Type B pancreatic cell (in vitro differentiated cells): ENCODE measurements around the gene LRMDA. TPM values are rescaled to one million over a fixed set of nuclear protein-coding genes. Genes with fewer than 3 reads are reported as not detected.
A peak's percentile ranks its signal among the peaks of the same experiment; 100 is the strongest.

Experiments used
- DNase-seq: peaks from one replicate; pipeline ENCODE4 v3.0.0; 2021; ENCODE audit warnings: mixed read lengths; ENCODE audit not compliant: unreplicated experiment; ENCODE audit errors: extremely low spot score
- H3K27ac Mint-ChIP-seq: 2 replicates; pipeline ENCODE4 v1.8.0; 2021; ENCODE audit warnings: mild to moderate bottlenecking, mixed read lengths
- H3K27me3 Mint-ChIP-seq: 2 replicates; pipeline ENCODE4 v1.8.0; 2021; ENCODE audit warnings: mixed read lengths
- H3K36me3 Mint-ChIP-seq: 2 replicates; pipeline ENCODE4 v1.8.0; 2021; ENCODE audit warnings: mixed read lengths
- H3K4me1 Mint-ChIP-seq: one replicate; pipeline ENCODE4 v1.8.0; 2021; ENCODE audit warnings: mixed read lengths; ENCODE audit not compliant: unreplicated experiment
- H3K4me3 Mint-ChIP-seq: 2 replicates; pipeline ENCODE4 v1.8.0; 2021; ENCODE audit warnings: mild to moderate bottlenecking, mixed read lengths
- H3K9me3 Mint-ChIP-seq: 2 replicates; pipeline ENCODE4 v1.8.0; 2021; ENCODE audit warnings: mixed read lengths
- total RNA-seq: library from RNA; stranded (reverse); gene quantifications from 2 replicates; pipeline ENCODE4 v1.2.1, GENCODE V29; 2021; ENCODE audit warnings: low replicate concordance
- TF ChIP-seq, protein P1 (sequence below): fragments of 200-600 bp; sonication (generic); conservative IDR thresholded peaks from 2 replicates; pipeline ENCODE4 v1.5.0; 2021; ENCODE audit warnings: antibody characterized with exemption, mild to moderate bottlenecking

The LRMDA gene
- total RNA-seq, 1 donor from 2014 or later = 2.0 TPM

DNA sequence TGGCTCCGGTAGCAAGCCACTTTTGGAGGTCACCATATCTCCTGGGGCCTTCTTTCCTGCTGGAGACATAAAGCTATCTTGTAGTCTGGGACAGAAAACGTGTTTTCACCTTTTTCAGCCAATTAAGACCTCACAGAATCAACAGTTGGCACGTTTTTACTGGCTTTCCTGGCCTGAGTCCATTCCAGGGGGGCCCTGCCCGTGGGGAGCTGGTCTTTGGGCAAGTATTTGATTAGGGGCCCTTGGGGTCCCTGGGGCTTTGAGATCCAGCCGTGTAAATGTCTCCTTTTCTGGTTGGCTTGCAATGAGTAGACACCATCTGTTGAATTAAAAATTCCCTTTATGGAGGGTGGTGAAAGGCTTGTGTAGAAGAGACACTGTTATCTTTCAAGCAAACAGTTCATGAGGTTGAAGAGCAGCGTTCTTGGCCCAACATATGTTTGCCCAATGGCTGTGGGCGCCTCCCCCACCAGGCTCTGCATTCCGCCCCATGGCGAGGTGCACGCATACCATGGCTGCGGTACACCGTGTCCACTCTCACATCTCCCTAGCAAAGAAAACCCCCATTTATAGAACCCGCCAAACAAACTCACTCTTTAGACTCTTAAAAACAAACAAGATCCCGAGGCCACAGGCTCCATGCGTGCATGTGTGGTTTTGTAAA, 593.2 kb downstream of the LRMDA start:
- Mint-ChIP-seq H3K27ac (no peak overlapping the region), H3K27me3 (peaks cover 48% of the 10 kb centered on the region), H3K4me1 (peaks cover 23% of the 10 kb centered on the region), H3K9me3 (no peaks in the 10 kb centered on the region), H3K4me3 (no peak overlapping the region), H3K36me3 (no peaks in the 10 kb centered on the region)
- no peak for DNase-seq
- TF ChIP-seq, protein P1, sequence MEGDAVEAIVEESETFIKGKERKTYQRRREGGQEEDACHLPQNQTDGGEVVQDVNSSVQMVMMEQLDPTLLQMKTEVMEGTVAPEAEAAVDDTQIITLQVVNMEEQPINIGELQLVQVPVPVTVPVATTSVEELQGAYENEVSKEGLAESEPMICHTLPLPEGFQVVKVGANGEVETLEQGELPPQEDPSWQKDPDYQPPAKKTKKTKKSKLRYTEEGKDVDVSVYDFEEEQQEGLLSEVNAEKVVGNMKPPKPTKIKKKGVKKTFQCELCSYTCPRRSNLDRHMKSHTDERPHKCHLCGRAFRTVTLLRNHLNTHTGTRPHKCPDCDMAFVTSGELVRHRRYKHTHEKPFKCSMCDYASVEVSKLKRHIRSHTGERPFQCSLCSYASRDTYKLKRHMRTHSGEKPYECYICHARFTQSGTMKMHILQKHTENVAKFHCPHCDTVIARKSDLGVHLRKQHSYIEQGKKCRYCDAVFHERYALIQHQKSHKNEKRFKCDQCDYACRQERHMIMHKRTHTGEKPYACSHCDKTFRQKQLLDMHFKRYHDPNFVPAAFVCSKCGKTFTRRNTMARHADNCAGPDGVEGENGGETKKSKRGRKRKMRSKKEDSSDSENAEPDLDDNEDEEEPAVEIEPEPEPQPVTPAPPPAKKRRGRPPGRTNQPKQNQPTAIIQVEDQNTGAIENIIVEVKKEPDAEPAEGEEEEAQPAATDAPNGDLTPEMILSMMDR = no peak

DNA sequence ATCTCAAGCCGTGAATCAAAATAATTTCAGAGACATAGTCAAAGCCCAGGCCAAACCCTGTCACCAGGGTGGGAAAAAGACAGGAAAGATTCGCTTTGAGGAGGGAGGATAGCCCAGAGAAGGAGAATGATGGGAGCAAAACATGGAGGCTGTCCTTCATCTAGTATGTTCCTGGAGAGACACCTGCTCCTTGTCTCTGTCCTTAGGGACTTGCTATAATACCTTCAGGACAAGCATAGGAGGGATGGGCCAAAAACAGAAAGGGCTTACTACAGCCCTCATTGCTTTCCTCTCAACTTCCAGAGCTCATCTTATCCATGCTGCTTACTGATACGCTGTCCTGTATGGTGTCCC, 593.7 kb downstream of the LRMDA start:
- Mint-ChIP-seq H3K36me3 (no peaks in the 10 kb centered on the region), H3K4me3 (no peak overlapping the region), H3K27ac (no peak overlapping the region), H3K9me3 (no peaks in the 10 kb centered on the region), H3K4me1 (peaks cover 23% of the 10 kb centered on the region), H3K27me3 (peaks cover 45% of the 10 kb centered on the region)
- no peak for DNase-seq
- TF ChIP-seq, protein P1 = no peak

DNA sequence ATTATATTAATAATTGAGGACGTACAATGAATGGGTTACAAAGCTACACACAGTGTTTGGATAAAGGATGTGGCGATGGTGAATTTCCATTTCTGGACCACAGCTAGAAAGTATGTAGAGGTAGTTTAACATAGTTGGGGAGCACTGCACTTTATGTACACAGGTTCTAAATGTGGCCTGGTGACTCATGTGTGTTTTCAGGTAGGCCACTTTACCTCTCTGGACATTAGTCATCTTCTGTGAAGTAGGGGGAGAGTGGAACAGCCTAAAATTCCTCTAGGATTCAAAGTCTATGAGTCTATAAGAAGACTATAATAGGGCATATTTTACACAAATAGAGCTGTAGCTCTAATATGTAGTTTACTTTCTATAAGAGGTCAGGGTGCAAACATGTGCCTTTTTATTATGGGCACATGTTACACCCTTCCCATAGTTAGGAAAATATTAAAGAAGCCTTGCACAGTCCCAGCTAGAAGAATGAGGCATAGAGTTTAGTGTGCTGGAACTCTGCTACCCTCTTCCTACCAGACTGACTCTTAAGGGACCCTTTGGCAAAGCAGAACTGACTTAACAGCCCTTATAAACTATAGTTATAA, 594.9 kb downstream of the LRMDA start:
- H3K36me3 Mint-ChIP-seq = no peaks in the 10 kb centered on the region
- TF ChIP-seq, protein P1 = no peak
- H3K27ac Mint-ChIP-seq = no peak overlapping the region
- no peaks in the 10 kb centered on the region for H3K9me3 Mint-ChIP-seq
- peaks cover 19% of the 10 kb centered on the region for H3K4me1 Mint-ChIP-seq
- no peak for DNase-seq
- H3K27me3 Mint-ChIP-seq = peaks cover 40% of the 10 kb centered on the region
- no peak overlapping the region for H3K4me3 Mint-ChIP-seq

DNA sequence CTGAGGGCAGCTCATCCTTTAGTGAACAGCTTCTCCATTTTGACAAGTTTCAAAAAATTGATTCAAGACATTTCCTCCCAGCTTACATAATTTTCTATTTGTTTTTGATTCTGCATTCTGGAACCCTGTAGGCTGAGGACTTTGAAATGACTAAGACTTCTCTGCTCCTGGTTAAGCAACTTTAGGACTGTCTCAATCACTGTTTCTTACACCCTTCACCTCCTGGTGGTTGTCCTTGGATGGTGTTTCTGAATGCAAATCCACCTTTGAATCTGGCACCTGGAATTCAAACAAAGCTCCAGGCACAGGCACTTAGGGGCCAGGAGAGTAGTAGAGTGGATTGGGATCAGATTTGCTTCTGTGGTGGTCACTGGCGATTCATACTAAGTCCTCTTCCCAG, 595.5 kb downstream of the LRMDA start:
- Mint-ChIP-seq H3K9me3 (no peaks in the 10 kb centered on the region), H3K27me3 (peaks cover 39% of the 10 kb centered on the region), H3K4me3 (no peak overlapping the region), H3K36me3 (no peaks in the 10 kb centered on the region), H3K27ac (no peak overlapping the region), H3K4me1 (peaks cover 19% of the 10 kb centered on the region)
- TF ChIP-seq, protein P1 = peak; percentile 38
- no peak for DNase-seq

DNA sequence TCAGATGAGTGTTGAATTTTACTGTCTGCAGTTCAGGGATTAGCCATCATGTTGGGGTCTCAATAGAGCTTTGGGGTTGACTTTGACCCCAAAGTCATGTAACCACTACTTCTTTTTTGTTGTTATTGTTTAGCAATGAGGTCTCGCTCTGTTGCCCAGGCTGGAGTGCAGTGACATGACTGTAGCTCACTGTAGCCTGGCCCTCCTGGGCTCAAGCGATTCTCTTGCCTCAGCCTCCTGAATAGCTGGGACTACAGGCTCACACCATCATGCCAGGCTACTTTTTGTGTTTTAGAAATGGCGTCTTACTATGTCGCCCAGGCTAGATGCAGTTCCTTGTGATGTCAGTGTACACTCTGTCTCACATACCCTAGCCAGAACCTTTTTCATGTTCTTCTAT, 598.4 kb downstream of the LRMDA start:
- Mint-ChIP-seq H3K4me1 (peaks cover 20% of the 10 kb centered on the region), H3K27ac (no peak overlapping the region)

More for the DNA sequence above, 598.4 kb downstream of the LRMDA start:
- no peaks in the 10 kb centered on the region for H3K9me3 Mint-ChIP-seq
- peaks cover 42% of the 10 kb centered on the region for H3K27me3 Mint-ChIP-seq
- DNase-seq = no peak
- no peaks in the 10 kb centered on the region for H3K36me3 Mint-ChIP-seq
- TF ChIP-seq, protein P1 = no peak
- no peak overlapping the region for H3K4me3 Mint-ChIP-seq
